GM12878 (cell line): ENCODE results near the gene ACTG1. TPM values are rescaled to one million over a fixed set of nuclear protein-coding genes. Genes with fewer than 3 reads are reported as not detected.

ENCODE experiments used
- ATF2 ChIP-seq: IDR thresholded peaks from 2 replicates; pipeline ENCODE4 v1.6.1; 2012; ENCODE audit warnings: low read length, inconsistent platforms
- CBX3 ChIP-seq: fragments of 200-600 bp; sonication (generic); IDR thresholded peaks from 2 replicates; pipeline ENCODE4 v1.6.1; 2016; ENCODE audit warnings: low read depth, borderline replicate concordance
- DPF2 ChIP-seq: fragments of 450-650 bp; IDR thresholded peaks from 2 replicates; pipeline ENCODE4 v1.6.1; 2017; ENCODE audit warnings: mild to moderate bottlenecking
- E2F4 ChIP-seq: IDR thresholded peaks from 2 replicates; pipeline ENCODE4 v1.6.1; 2012; ENCODE audit warnings: low read depth, low read length, improper control_type of control experiment
- FOS ChIP-seq: IDR thresholded peaks from 3 replicates; pipeline ENCODE4 v1.6.1; 2011; ENCODE audit warnings: borderline replicate concordance; ENCODE audit not compliant: insufficient read length; ENCODE audit errors: extremely low read depth
- GATAD2B ChIP-seq: fragments of 450-650 bp; conservative IDR thresholded peaks from 2 replicates; pipeline ENCODE4 v1.6.1; 2017; ENCODE audit warnings: low read depth, mild to moderate bottlenecking, moderate library complexity
- HDAC6 ChIP-seq: fragments of 200-600 bp; sonication (generic); IDR thresholded peaks from one replicate; pipeline ENCODE4 v1.8.0; 2017; ENCODE audit warnings: antibody characterized with exemption; ENCODE audit not compliant: unreplicated experiment
- IKZF2 ChIP-seq, 2 experiments: fragments of 450-650 bp; IDR thresholded peaks; 2 replicates each; pipeline ENCODE4 v1.6.1; 2017; ENCODE audit warnings: mild to moderate bottlenecking in 2 of 2, moderate library complexity in 2 of 2
- MTA2 ChIP-seq: fragments of 450-650 bp; IDR thresholded peaks from 2 replicates; pipeline ENCODE4 v1.6.1; 2016; ENCODE audit warnings: low read depth, mild to moderate bottlenecking, moderate library complexity
- MYC ChIP-seq: IDR thresholded peaks from 2 replicates; pipeline ENCODE4 v1.6.1; 2011; ENCODE audit warnings: mild to moderate bottlenecking, low read length, moderate library complexity, inconsistent platforms; ENCODE audit not compliant: insufficient read depth, insufficient replicate concordance, insufficient read length, severe bottlenecking
- NBN ChIP-seq: fragments of 450-650 bp; IDR thresholded peaks from 2 replicates; pipeline ENCODE4 v1.6.1; 2016
- NFYA ChIP-seq: IDR thresholded peaks from 2 replicates; pipeline ENCODE4 v1.6.1; 2011; ENCODE audit warnings: low read depth, mild to moderate bottlenecking, low read length, improper control_type of control experiment, borderline replicate concordance
- NKRF ChIP-seq: fragments of 450-650 bp; conservative IDR thresholded peaks from 2 replicates; pipeline ENCODE4 v1.6.1; 2017; ENCODE audit warnings: mild to moderate bottlenecking, moderate library complexity
- NR2F1 ChIP-seq: fragments of 450-650 bp; conservative IDR thresholded peaks from 2 replicates; pipeline ENCODE4 v1.6.1; 2017; ENCODE audit warnings: mild to moderate bottlenecking
- PAX5 ChIP-seq: IDR thresholded peaks from 2 replicates; pipeline ENCODE4 v1.6.1; 2011; ENCODE audit warnings: low read depth, low read length, borderline replicate concordance
- POU2F2 ChIP-seq: IDR thresholded peaks from 3 replicates; pipeline ENCODE4 v1.6.1; 2011; ENCODE audit warnings: low read depth, mild to moderate bottlenecking, low read length, borderline replicate concordance
- SIX5 ChIP-seq: IDR thresholded peaks from 2 replicates; pipeline ENCODE4 v1.6.1; 2011; ENCODE audit warnings: mild to moderate bottlenecking, low read depth, low read length, moderate library complexity; ENCODE audit not compliant: severe bottlenecking
- SMC3 ChIP-seq: IDR thresholded peaks from 2 replicates; pipeline ENCODE4 v1.6.1; 2011; ENCODE audit warnings: low read length, improper control_type of control experiment, borderline replicate concordance
- SREBF2 ChIP-seq: IDR thresholded peaks from 2 replicates; pipeline ENCODE4 v1.6.1; 2012; ENCODE audit warnings: mild to moderate bottlenecking, low read length
- TAF1 ChIP-seq: IDR thresholded peaks from 2 replicates; pipeline ENCODE4 v1.6.1; 2011; ENCODE audit warnings: mild to moderate bottlenecking, low read depth, low read length, borderline replicate concordance
- YY1 ChIP-seq: IDR thresholded peaks from 2 replicates; pipeline ENCODE4 v1.6.1; 2011; ENCODE audit warnings: low read depth, mild to moderate bottlenecking, low read length
- ZNF384 ChIP-seq: IDR thresholded peaks from 2 replicates; pipeline ENCODE4 v1.6.1; 2012; ENCODE audit warnings: low read depth, mild to moderate bottlenecking, low read length, improper control_type of control experiment, borderline replicate concordance
- ZSCAN29 ChIP-seq: fragments of 450-650 bp; IDR thresholded peaks from 2 replicates; pipeline ENCODE4 v1.6.1; 2017; ENCODE audit warnings: mild to moderate bottlenecking, moderate library complexity
- polyA plus RNA-seq, 11 experiments: library from polyadenylated mRNA; depleted of rRNA in 4 of 11; unstranded in 6 of 11; stranded (reverse) in 5 of 11; fragments of >200 nt; fragmentation: Nextera tagmentation in 4 of 11; fragmentation: Illumina TruSeq in 1 of 11; extraction: Ambion mirVana in 4 of 11; extraction: Trizol in 1 of 11; gene quantifications; 1 replicate in 1 of 11; 2 replicates in 10 of 11; pipeline versions ENCODE4 v1.2.1 to v1.2.3, GENCODE V29; 2011 to 2016; ENCODE audit warnings: inconsistent platforms in 2 of 11, missing spikeins in 2 of 11, low read depth in 1 of 11
- total RNA-seq, 4 experiments: library from RNA; depleted of rRNA in 3 of 4; stranded (reverse); fragments of >200 nt in 3 of 4; fragmentation: Illumina TruSeq in 1 of 4; extraction: Trizol in 1 of 4; gene quantifications; 2 replicates each; pipeline versions ENCODE4 v1.2.1 to v1.2.3, GENCODE V29; 2013 to 2021

The ACTG1 gene
- total and polyA plus RNA-seq, 10 of the 15 experiments (the other 5 are each of a cell fraction or from before 2014, with no cell fraction given) = 810 to 6,105 (median 3,650) TPM

- no peak for TF ChIP-seq NFYA
- no peak for TF ChIP-seq ZSCAN29
- TF ChIP-seq HDAC6 = no peak
- TF ChIP-seq PAX5 = no peak
- no peak for TF ChIP-seq TAF1
- peak; percentile 31; the same call in 1 of the 2 replicates for TF ChIP-seq MTA2
- 0 out of 2 replicates have a peak, but pooled peaks have one; percentile 66 for TF ChIP-seq NR2F1
- no peak for TF ChIP-seq POU2F2
- TF ChIP-seq SMC3 = no peak
- TF ChIP-seq DPF2 = 0 out of 2 replicates have a peak, but pooled peaks have one; percentile 12
- no peak for TF ChIP-seq MYC
- TF ChIP-seq YY1 = no peak
- TF ChIP-seq GATAD2B = 0 out of 2 replicates have a peak, but pooled peaks have one; percentile 25
- TF ChIP-seq ATF2 = no peak
- TF ChIP-seq CBX3 = no peak
- no peak for TF ChIP-seq ZNF384
- no peak for TF ChIP-seq NBN
- no peak for TF ChIP-seq NKRF
- TF ChIP-seq FOS = no peak
- TF ChIP-seq E2F4 = no peak
- TF ChIP-seq IKZF2 (IDR thresholded peaks at IDR 0.05) = peak in 1 of 2 experiments; percentile 48; a peak in 2 of 4 replicates
- no peak for TF ChIP-seq SIX5
- no peak for TF ChIP-seq SREBF2
These were observed 7.7 kb upstream of the ACTG1 start (continued) for GRCh38 chr17:81520021-81520901.
